ENCODE data around the gene GLS2. TPM values are rescaled to one million over a fixed set of nuclear protein-coding genes. Genes with fewer than 3 reads are reported as not detected.

The GLS2 gene
- total and polyA plus RNA-seq, 4 donors = 28.0 to 53.8 (median 47.9) TPM

- WGBS = 98% methylated on average over 3 of the region's 3 CpGs
- no peak for TF ChIP-seq FOXA2 (IDR thresholded peaks at IDR 0.05)
- TF ChIP-seq JUND (IDR thresholded peaks at IDR 0.05) = no peak
- no peak for TF ChIP-seq NR2F2 (IDR thresholded peaks at IDR 0.05)
- no peak for TF ChIP-seq FOXA1 (IDR thresholded peaks at IDR 0.05)
- no peak for TF ChIP-seq RAD21 (IDR thresholded peaks at IDR 0.05)
- no peak for TF ChIP-seq ATF3 (IDR thresholded peaks at IDR 0.05)
- TF ChIP-seq TAF1 (conservative IDR thresholded peaks at IDR 0.05) = no peak
- TF ChIP-seq MAX (IDR thresholded peaks at IDR 0.05) = no peak
- TF ChIP-seq CTCF (IDR thresholded peaks at IDR 0.05; ENCODE audit: low read depth, low read length, missing input control) = no peak
- TF ChIP-seq EGR1 (IDR thresholded peaks at IDR 0.05; ENCODE audit: low read depth in 2 of 2) = no peak
- no peak for TF ChIP-seq YY1 (IDR thresholded peaks at IDR 0.05)
- H3K36me3 ChIP-seq (ENCODE audit: control insufficient read depth in 4 of 4, insufficient read depth in 3 of 4, low read depth in 1 of 4, low read length in 3 of 4) = peaks cover 5 to 31% (median 10%) of the 10 kb centered on the region in 4 donors
- no peak overlapping the region for H3K27ac ChIP-seq (ENCODE audit: low read depth in 1 of 2, low read length in 2 of 2)
- no peaks in the 10 kb centered on the region for H3K27me3 ChIP-seq (ENCODE audit: control insufficient read depth in 4 of 4, insufficient read depth in 4 of 4, low read length in 3 of 4)
- DNase-seq (ENCODE audit: low spot score) = no peak
- no peaks in the 10 kb centered on the region for H3K9me3 ChIP-seq (ENCODE audit: control insufficient read depth in 4 of 4, low read length in 3 of 4)
- no peak overlapping the region for H3K9ac ChIP-seq (ENCODE audit: low read depth in 1 of 2, low read length in 2 of 2)
- H3K4me3 ChIP-seq (ENCODE audit: low read depth in 1 of 3, low read length in 3 of 3) = no peak overlapping the region
- no peaks in the 10 kb centered on the region for H3K4me1 ChIP-seq (ENCODE audit: control insufficient read depth in 4 of 4, insufficient read depth in 4 of 4, low read length in 3 of 4)
Observed at GRCh38 chr12:56431850-56432249, 56.1 kb downstream of the GLS2 start.

GRCh38 chr12:56431288-56431687 is 56.7 kb downstream of the GLS2 start:
- H3K4me1 ChIP-seq (ENCODE audit: control insufficient read depth in 4 of 4, insufficient read depth in 4 of 4, low read length in 3 of 4) = no peaks in the 10 kb centered on the region
- no peak overlapping the region for H3K4me3 ChIP-seq (ENCODE audit: low read depth in 1 of 3, low read length in 3 of 3)
- TF ChIP-seq HNF4A (conservative IDR thresholded peaks at IDR 0.05) = no peak
- TF ChIP-seq JUND (IDR thresholded peaks at IDR 0.05) = no peak
- TF ChIP-seq RAD21 (IDR thresholded peaks at IDR 0.05) = no peak
- no peak for TF ChIP-seq EGR1 (IDR thresholded peaks at IDR 0.05; ENCODE audit: low read depth in 2 of 2)
- no peak for TF ChIP-seq MAX (IDR thresholded peaks at IDR 0.05)
- TF ChIP-seq GABPA (IDR thresholded peaks at IDR 0.05 in 1 of 2, conservative IDR thresholded peaks at IDR 0.05 in 1 of 2) = no peak
- no peak for TF ChIP-seq ZBTB33 (IDR thresholded peaks at IDR 0.05)
- no peak for TF ChIP-seq ATF3 (IDR thresholded peaks at IDR 0.05)
- no peak for TF ChIP-seq FOXA2 (IDR thresholded peaks at IDR 0.05)
- TF ChIP-seq YY1 (IDR thresholded peaks at IDR 0.05) = no peak
- no peak for TF ChIP-seq HNF4G (IDR thresholded peaks at IDR 0.05)
- no peak for TF ChIP-seq REST (IDR thresholded peaks at IDR 0.05)
- TF ChIP-seq SP1 (IDR thresholded peaks at IDR 0.05) = no peak
- no peak for TF ChIP-seq RXRA (IDR thresholded peaks at IDR 0.05)
- no peak for TF ChIP-seq FOXA1 (IDR thresholded peaks at IDR 0.05)
- H3K27ac ChIP-seq (ENCODE audit: low read depth in 1 of 2, low read length in 2 of 2) = no peak overlapping the region
- peaks cover 5 to 31% (median 10%) of the 10 kb centered on the region in 4 donors for H3K36me3 ChIP-seq (ENCODE audit: control insufficient read depth in 4 of 4, insufficient read depth in 3 of 4, low read depth in 1 of 4, low read length in 3 of 4)
- no peak for DNase-seq (ENCODE audit: low spot score)
- H3K9me3 ChIP-seq (ENCODE audit: control insufficient read depth in 4 of 4, low read length in 3 of 4) = no peaks in the 10 kb centered on the region
- H3K27me3 ChIP-seq (ENCODE audit: control insufficient read depth in 4 of 4, insufficient read depth in 4 of 4, low read length in 3 of 4) = no peaks in the 10 kb centered on the region
- H3K9ac ChIP-seq (ENCODE audit: low read depth in 1 of 2, low read length in 2 of 2) = no peak overlapping the region
- 96% methylated on average over 11 of the region's 11 CpGs for WGBS

All from liver (tissue), 9 donors.